Cortex of kidney (tissue), 1 donor: ENCODE data around the gene NCBP2.

Source experiments
- DNase-seq: peaks from one replicate; lab custom pipeline; 2025; lab: John Stamatoyannopoulos, UW

The NCBP2 gene

DNA sequence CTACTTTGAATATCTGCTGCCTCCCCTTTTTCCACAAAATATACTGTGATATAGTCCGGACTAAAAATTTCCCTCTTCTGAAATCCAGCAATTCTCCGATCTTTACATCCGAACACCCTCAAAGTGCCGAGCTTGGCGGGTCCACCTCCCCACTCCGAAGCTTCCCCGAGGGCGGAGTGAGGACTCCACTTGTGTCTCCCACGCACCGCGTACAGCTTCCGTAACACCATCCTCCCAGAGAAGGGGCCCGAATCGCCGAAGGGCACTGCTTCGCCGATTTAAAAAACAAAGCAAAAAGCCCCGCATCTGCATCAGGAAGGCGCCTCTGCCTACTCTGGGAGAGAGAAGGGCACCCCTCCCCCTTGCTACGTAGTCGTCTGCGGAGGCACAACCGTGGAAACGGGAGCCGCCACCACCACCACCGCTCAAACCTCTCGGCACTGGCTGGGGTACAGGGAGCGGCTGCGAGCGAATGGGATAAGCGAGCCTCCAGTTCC lies 551 bp downstream of the NCBP2 start:
- no peak for DNase-seq

DNA sequence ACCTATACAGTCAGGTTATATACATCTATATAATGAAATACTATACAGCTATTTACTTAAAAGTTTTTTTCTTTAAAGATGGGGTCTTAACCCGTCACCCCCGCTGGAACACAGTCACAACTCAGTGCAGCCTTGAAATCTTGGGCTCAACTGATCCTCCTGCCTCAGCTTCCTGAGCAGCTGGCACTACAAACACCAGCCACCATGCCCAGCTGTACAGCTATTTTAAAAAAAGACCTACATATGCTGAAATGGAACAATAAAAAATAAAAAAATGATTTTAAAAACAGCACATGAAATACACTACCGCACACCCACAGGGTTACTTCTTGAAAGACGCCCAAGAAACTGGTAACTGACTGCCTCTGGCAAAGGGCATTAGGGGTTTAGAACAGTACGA lies 3.8 kb downstream of the NCBP2 start:
- no peak for DNase-seq

DNA sequence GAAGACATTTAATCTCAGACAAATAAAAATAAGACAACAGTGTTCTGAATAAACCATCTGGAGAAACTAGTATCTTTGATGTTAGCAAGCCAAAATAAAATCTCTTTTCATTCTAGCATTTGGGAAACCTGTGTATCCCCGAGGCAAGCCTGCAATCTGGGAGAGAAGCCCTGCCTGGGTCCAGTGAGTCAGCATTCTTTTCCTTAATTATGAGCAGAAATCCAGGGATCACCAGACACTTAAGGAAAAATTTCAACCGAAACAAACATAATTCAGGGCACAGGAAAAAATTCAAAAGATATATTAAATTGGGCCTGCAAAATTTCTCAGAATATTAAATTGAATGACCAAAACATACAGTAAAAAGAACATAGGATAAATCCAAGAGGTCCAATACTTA lies 4.2 kb downstream of the NCBP2 start:
- no peak for DNase-seq

DNA sequence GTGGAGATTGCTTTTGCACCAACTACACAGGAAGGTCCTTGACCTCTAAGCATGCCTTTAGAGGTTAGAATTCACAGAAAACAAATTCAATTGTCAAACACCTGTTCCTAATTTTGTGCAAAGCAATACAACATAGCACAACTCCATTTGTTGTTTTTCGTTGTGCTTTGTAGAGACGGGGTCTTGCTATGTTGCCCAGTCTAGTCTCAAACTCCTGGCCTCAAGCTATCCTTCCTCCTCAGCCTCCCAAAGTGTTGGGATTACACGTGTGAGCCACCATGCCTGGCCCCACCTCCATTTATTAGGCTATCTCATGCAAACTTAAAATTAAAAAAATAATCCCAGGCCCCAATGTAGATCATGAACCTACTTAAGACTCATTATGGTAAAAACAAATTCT lies 6.0 kb downstream of the NCBP2 start:
- no peak for DNase-seq

DNA sequence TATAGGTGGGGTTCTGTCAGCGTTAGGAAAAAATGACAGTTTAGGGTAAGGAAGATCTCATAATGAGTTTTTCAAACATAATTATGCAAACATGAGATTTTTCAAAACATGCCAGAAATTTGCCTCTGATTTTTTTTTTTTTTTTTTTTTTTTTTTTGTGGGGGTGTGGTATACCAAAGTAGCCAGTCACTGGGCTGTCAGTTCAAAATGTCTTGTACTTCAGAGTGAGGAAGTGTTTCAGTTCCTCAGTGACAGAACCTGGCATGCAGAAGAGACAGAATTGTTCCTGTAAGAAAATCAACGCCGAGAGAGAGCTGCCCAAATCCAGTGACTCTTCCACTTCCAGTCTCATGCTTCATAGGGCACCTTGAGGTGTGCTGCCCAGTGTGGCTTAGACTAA lies 9.7 kb downstream of the NCBP2 start:
- no peak for DNase-seq

DNA sequence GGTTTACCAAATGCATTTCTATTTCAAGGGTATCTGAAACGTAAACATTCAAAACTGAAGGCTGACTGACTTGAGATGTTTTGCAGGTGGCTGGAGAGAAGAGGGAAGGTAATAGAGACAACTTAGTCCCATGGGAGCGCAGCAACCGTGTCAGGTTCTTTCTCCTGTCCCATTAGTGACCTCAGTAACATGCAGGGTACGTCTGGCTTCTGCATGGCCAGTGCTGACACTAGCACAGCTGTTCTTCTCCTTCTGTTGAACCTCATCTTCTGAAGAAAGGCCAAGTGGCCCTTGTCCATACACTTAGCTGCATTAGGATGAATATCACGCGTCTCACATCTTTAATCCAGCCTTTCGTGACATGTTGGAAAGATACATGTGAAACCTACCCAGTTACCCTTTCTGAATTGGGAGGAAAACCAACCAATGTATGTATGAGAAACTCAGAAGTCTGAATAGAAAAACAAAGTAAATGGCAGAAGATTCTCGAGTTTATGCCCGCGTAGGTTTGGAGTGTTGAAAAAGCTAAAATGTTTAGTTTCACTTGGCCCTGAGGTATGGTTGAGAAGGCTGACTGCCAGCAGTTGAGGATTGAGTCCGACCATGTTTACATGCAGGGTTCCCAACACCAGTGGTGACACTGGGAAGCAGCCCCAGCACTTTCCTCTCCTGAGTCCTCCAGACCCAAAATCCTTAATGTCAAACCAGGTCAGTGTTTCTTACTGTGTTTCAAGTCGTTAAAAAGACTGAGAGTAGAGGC lies 10.3 kb downstream of the NCBP2 start:
- no peak for DNase-seq

DNA sequence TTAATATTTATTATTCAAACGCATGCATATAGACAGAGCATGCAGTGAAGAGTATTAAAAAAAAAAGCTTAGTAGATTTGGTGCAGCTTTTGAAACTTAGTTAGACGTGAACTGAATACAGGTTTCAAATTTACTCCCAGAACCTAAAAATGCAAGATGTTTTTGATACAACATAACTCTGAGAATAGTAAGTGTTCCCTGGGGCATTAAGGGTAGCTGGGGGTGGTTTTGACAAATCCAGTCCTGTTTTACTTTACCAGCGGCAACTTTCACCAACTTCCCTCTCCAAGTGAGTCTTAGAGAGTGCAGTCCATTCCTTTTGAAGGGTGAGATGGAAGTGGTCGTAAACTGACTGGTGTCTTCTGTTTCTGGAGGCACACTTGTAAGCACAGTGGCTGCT lies 11.2 kb downstream of the NCBP2 start:
- no peak for DNase-seq

DNA sequence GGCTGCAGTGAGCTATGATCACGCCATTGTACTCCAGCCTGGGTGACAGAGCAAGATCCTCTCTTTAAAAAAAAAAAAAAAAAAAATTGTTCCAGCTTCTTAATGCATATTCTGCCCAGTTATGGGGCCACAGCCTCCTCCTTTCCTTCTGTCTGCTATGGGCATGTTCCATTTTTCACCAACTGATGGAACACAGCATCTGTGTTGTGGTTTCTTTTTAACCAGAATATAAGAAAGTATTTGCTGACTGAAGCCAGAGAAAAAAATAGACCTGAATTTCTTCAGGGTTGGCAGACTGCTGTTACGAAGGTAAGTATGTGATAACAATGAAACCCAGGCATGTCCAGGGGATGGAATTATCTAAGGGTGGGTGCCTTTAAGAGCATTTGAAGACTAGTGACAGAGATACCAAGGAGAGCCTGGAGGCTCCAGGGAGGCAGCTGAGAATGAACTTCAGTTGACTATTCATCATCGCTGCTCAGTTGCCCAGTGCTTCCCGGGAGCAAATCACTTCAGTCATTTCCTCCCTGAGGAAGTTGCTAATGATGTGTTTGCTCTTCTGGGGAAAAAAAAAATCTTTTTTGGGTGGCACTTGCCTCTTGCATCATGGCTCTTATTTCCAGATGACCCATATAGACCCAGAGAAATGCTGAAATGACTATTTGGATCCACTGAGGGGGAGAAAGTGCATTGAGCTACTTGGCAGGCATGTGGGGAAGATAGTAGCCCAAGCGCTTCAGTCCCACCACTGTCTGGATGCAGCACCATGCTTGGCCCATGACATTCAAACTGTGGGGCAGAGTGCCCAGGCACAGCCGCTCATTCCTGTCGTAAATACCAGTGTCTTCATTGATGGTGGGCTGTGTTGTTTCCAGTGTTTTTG lies 14.5 kb downstream of the NCBP2 start:
- no peak for DNase-seq

DNA sequence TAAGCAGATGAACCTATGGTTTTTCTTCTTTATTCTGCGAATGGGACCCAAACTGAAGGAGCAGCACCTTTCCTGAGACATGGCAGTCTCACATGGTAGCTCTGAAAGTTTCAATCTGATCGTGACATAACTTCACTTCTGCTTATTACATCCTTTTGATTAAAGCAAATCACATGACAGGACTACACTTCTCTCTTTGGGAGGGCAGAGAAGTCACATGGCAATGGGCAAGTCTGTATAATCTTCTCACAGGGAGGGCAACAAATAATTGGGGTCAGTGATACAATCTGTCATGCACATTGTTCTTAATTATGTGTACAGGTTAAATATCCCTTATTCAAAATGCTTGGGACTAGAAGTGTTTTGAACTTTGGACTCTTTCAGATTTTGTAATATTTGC lies 21.6 kb downstream of the NCBP2 start:
- DNase-seq = no peak

DNA sequence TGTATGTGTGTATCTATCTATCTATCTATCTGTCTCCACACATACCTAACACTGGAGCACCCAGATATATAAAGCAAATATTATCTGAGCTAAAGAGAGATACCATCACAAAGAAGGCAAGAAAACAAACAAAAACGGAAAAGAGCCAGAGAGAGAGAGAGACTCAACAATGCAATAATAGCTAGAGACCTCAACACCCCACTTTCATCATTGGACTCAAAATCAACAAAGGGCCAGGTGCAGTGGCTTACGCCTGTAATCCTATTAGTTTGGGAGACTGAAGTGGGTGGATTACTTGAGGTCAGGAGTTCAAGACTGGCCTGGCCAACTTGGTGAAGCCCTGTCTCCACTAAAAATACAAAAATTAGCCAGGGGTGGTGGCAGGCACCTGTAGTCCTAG lies 23.4 kb downstream of the NCBP2 start:
- no peak for DNase-seq

DNA sequence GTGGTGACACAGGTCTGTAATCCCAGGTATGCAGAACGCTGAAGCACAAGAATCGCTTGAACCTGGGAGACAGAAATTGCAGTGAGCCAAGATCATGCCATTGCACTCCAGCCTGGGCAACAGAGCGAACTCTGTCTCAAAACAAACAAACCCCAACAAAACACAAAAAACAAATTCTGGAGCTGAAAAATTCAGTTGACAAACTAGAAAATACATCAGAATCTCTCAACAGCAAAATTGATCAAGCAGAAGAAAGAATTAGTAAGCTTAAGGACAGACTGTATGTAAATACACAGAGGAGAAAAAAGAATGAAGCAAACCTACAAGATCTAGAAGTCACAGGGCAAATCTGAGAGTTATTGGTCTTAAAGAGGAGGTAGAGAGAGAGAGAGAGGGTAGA lies 25.3 kb downstream of the NCBP2 start:
- DNase-seq = no peak

DNA sequence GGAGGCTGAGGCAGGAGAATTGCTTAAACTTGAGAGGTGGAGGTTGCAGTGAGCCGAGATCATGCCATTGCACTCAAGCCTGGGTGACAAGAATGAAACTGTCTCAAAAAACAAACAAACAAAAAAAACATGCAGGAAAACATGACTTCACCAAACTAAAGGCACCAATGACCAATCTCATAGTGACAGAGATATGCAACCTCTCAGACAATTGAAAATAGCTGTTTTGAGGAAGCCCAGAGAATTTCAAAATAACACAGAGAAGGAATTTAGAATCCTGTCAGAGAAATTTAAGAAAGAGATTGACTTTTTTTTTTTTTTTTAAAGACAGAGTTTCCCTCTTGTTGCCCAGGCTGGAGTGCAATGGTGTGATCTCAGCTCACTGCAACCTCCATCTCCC lies 26.1 kb downstream of the NCBP2 start:
- DNase-seq = no peak

DNA sequence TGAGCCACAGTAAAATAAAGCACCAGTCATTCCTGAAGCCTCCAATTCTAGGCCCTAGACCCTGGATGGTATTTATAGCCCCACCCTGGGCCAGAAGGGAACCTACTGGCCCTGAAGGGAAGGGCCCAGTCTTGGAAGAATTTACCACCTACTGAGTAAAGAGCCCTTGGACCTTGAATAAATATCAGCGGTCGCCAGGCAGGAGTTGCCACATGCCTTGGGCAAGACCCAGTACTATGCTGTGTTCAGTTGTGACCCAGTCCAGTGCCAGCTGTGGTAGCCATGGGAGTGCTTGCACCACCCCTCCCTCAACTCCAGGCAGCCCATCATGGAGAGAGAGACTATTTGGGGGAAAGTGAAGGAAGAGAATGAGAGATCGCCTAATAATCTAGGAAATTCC lies 27.0 kb downstream of the NCBP2 start:
- no peak for DNase-seq

DNA sequence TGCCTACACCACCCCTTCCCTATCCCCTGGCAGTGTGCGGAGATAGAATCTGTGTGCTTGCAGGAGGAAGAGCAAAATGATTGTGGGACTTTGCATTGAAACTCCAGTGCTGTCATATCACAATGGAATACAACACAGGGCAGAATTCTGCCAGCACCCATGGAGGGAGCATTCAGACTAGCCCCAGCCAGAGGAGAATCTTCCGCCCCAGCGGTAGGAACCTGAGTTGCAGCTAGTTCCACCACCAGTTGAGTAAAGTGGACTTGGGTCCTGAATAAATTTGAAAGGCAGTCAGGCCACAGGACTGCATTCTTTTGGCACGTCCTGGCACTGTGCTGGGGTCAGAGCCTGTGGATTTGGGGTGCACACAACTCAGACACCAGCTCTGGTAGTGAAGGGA lies 27.5 kb downstream of the NCBP2 start:
- DNase-seq = no peak

DNA sequence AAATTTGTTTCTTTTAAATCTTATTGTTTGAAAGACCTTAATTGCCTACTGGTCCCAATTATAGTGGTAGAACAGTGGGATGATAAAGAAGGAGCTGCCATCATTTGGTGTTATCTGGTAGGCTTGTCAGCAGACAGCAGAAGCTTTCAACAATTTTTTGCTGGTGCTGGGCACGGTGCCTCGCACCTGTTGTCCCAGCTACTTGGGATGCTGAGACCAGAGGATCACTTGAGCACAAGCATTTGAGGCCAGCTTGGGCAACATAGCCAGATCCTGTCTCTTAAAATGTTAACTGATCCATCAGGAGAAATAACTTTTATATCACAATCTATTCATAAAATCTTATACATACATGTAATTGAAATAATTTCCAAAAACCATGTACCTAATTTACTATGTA lies 38.6 kb downstream of the NCBP2 start:
- no peak for DNase-seq

DNA sequence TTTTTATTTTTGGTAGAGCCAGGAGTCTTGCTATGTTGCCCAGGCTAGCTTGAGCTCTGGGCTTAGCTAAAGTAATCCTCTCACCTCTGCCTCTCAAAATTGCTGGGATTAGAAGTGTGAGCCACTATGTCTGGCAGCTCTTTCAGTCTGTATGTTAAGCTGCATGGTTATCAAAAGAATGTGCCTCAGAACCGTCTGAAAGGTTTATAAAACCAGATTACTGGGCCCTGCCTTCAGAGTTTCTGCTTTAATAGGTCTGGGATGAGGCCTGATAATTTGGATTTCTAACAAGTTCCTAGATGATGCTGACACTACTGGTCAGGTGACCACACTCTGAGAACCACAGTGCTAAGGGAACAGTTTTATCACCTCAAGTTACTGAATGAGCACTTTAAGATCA lies 40.0 kb downstream of the NCBP2 start:
- DNase-seq = no peak

DNA sequence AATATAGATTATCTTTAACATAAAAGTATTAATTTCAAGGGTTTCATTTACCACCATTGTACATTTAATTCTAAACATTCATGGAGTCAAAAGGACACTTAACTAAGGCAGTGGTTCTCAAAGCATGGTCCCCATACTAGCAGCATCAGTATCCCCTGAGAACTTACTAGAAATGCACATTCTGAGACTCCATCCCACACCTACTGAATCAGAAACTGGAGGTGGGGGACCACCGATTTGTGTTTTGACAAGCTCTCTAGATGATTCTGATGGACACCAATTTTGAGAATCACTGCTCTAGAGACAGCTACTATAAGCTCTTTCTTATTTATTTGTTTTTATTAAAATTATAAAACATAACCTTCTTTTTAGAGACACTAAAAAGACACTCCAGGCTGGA lies 40.6 kb downstream of the NCBP2 start:
- no peak for DNase-seq

DNA sequence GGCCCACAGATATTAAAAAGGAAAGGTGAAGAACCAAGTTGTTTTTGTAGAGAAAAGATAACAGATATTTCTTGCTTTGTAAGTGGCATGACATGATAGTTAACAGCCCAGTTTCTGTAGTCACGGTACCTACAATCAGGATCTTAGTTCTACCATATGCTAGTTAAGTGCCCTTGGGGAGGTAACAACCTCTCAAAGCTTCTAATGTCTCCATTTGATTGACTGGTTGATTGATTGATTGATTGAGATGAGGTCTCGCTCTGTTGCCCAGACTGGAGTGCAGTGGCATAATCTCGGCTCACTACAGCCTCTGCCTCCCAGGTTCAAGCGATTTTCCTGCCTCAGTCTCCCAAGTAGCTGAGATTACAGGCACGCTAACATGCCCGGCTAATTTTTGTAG lies 46.1 kb downstream of the NCBP2 start:
- no peak for DNase-seq

DNA sequence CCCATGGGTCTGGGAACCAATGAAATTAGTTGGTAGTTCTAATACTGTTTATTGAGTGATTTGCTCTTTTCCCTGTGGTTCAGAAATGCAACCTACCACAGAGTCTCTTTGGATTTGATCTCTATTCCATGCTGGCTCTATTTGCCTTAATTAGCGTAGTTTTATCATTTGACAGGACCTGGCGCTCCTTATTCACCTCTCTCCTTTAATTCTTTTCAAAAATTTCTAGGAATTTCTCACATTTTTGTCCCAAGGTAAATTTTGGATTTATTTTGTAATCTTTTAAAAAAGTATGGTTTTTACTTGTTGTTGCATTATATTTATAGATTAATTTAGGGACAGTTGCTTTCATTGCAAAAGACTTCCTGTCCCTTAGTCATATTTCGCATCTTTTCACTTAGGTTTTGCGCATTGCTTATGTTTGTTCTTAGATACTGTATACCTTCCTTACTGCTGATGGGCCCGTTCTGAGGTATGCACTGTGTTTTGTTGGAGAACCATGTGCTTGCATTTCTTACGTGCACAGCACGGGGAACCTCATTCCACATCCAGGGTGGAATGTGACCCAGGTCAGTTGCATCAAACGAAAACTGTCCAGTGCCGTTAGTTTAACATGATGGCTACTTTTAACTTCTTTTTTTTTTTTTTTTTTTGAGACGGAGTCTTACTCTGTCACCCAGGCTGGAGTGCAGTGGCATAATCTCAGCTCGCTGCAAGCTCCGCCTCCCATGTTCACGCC lies 47.6 kb downstream of the NCBP2 start:
- DNase-seq = no peak

DNA sequence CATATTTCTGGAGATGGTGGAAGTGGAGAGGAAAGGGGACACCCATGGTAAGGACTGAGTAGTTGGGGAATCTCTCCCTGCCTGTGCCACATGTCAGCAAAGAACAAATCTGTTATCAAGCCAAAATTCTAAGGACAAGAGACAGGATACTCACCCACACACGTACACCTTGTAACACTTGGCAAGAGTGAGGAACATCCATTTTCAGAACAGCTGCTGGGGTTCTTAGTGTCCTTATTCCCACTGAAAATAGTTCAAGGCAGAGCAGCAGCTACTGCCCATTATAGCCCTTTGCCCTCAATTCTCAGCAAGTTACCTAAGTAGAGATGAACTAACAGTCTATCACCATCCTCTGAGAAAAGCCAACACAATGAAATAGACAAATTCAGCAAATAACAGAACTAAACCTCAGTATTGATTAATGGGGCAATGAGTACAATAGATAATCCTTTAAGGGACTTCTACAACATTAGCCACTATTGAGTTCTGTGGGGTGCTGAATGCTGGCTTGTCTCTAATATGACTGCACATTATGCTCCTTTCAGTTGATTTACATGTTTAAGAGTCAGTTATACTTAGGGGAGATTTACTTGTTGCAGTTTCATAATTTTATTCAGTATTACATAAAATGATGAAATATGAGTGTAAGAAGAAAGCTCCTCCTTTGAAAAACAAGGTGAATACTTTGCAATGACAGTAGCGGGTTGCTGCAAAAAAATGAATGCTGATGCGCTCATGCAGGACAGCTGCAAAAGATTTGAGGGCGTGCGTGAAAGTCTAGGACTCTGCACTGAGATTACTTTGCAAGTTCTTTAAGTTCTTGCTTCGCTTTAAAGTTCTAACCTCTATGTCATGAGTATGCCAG lies 52.3 kb downstream of the NCBP2 start:
- DNase-seq = no peak

DNA sequence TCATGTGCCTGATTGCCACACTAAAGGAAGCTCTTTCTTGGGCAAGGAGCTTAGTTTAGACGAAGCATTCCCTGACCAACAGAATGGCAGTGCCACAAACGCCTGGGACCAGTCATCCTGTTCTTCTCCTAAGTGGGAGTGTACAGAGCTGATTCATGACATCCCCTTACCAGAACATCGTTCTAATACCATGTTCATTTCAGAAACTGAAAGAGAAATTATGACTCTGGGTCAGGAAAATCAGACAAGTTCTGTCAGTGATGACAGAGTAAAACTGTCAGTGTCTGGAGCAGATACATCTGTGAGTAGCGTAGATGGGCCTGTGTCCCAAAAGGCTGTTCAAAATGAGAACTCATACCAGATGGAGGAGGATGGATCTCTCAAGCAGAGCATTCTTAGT lies 56.2 kb downstream of the NCBP2 start:
- DNase-seq = no peak
